ENCODE data around the gene MAX.

DNA sequence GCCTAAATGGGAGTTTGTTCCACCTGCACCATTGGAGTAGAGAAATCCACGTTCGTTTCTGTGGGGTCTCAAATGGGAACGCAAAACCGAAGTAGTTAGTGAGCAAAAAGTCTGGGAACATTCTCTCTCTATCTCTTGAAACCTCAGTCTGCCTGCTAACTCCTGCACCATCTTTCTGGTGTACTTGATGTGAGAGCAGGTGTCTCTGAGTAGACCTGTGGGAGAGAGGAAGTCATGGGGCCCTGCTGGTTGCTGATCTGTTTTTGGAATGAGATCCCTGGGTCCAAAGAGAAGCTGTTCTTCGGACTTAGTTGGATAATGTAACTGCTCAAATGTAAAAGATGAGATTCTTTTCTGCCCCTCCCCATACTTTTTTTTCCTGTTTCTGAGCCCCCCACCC, 57.3 kb downstream of the MAX start:
- TF ChIP-seq, protein P1, sequence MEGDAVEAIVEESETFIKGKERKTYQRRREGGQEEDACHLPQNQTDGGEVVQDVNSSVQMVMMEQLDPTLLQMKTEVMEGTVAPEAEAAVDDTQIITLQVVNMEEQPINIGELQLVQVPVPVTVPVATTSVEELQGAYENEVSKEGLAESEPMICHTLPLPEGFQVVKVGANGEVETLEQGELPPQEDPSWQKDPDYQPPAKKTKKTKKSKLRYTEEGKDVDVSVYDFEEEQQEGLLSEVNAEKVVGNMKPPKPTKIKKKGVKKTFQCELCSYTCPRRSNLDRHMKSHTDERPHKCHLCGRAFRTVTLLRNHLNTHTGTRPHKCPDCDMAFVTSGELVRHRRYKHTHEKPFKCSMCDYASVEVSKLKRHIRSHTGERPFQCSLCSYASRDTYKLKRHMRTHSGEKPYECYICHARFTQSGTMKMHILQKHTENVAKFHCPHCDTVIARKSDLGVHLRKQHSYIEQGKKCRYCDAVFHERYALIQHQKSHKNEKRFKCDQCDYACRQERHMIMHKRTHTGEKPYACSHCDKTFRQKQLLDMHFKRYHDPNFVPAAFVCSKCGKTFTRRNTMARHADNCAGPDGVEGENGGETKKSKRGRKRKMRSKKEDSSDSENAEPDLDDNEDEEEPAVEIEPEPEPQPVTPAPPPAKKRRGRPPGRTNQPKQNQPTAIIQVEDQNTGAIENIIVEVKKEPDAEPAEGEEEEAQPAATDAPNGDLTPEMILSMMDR (IDR thresholded peaks at IDR 0.05; ENCODE audit: control extremely low read depth in 1 of 3, insufficient read depth in 1 of 3, low read depth in 1 of 3, low read length in 3 of 3), result no peak
- TF ChIP-seq ZNF274 (IDR thresholded peaks at IDR 0.05; ENCODE audit: borderline replicate concordance, extremely low read depth, low read length) (no peak), CHD1 (IDR thresholded peaks at IDR 0.05; ENCODE audit: low read depth, low read length) (no peak), CEBPB (IDR thresholded peaks at IDR 0.05; ENCODE audit: low read depth, low read length) (no peak), SUZ12 (IDR thresholded peaks at IDR 0.05; ENCODE audit: low read length) (no peak), MAFK (IDR thresholded peaks at IDR 0.05; ENCODE audit: low read depth, low read length) (no peak), ASH2L (IDR thresholded peaks at IDR 0.05; ENCODE audit: low read length) (no peak), RFX5 (IDR thresholded peaks at IDR 0.05; ENCODE audit: borderline replicate concordance, low read depth, low read length) (no peak), BRCA1 (IDR thresholded peaks at IDR 0.05; ENCODE audit: low read depth, low read length) (no peak), JUND (IDR thresholded peaks at IDR 0.05; ENCODE audit: low read length) (no peak)
- TF ChIP-seq, protein P2, sequence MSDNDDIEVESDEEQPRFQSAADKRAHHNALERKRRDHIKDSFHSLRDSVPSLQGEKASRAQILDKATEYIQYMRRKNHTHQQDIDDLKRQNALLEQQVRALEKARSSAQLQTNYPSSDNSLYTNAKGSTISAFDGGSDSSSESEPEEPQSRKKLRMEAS (IDR thresholded peaks at IDR 0.05), result no peak
